Peyer's patch (tissue), 4 donors: ENCODE measurements around the gene PPP2R2C. TPM values are rescaled to one million over a fixed set of nuclear protein-coding genes. Genes with fewer than 3 reads are reported as not detected.

Experiments used
- DNase-seq, 3 donors: peaks; one replicate each; pipeline ENCODE4 v3.0.0-alpha.2; 2017 to 2019
- H3K27ac ChIP-seq, 4 donors: fragments of 200-600 bp; sonication (generic); one replicate each; pipeline ENCODE4 v1.5.1; 2016 to 2019
- H3K27me3 ChIP-seq, 2 donors: fragments of 200-600 bp; sonication (generic); one replicate each; pipeline ENCODE4 v1.5.1; 2019
- H3K36me3 ChIP-seq, 3 donors: fragments of 200-600 bp; sonication (generic); one replicate each; pipeline ENCODE4 v1.5.1; 2016 to 2019
- H3K4me1 ChIP-seq, 4 donors: fragments of 200-600 bp; sonication (generic); one replicate each; pipeline ENCODE4 v1.5.1; 2016 to 2019
- H3K4me3 ChIP-seq, 4 donors: fragments of 200-600 bp; sonication (generic); 1 replicate in 3 of 4; 2 replicates in 1 of 4; pipeline ENCODE4 v1.5.1; 2016 to 2019; ENCODE audit warnings: mild to moderate bottlenecking in 1 of 4
- H3K9me3 ChIP-seq, 4 donors: fragments of 200-600 bp; sonication (generic); one replicate each; pipeline ENCODE4 v1.5.1; 2016 to 2019; ENCODE audit warnings: mild to moderate bottlenecking in 1 of 4
- CTCF ChIP-seq, 6 experiments: fragments of 450-650 bp in 4 of 6; fragments of 200-600 bp in 2 of 6; sonication (generic) in 1 of 6; IDR thresholded peaks; one replicate each; pipeline ENCODE4 v1.5.1; 2017 to 2019; ENCODE audit warnings: antibody characterized with exemption in 6 of 6, mild to moderate bottlenecking in 3 of 6, moderate library complexity in 1 of 6
- POLR2A ChIP-seq, 2 donors: fragments of 450-650 bp; IDR thresholded peaks; one replicate each; pipeline ENCODE4 v1.5.1; 2017; ENCODE audit warnings: antibody characterized with exemption in 2 of 2, mild to moderate bottlenecking in 2 of 2, moderate library complexity in 2 of 2
- total RNA-seq, 4 donors: library from RNA; depleted of rRNA; stranded (reverse); fragments of >200 nt; gene quantifications; one replicate each; pipeline ENCODE4 v1.1.0, GENCODE V29; 2016

The PPP2R2C gene
- total RNA-seq, 4 donors from 2014 or later, result 0.27 to 4.1 TPM; not detected in 2

GRCh38 chr4:6273661-6273990, 198.8 kb downstream of the PPP2R2C start:
- Histone ChIP-seq H3K27ac (peak overlapping the region in 2 of 4 donors; percentile 59 to 88), H3K36me3 (no peaks in the 10 kb centered on the region), H3K4me1 (peaks cover 0 to 70% (median 9%) of the 10 kb centered on the region in 4 donors), H3K27me3 (no peaks in the 10 kb centered on the region), H3K4me3 (no peak overlapping the region), H3K9me3 (no peaks in the 10 kb centered on the region)
- no peak for DNase-seq
- TF ChIP-seq POLR2A (IDR thresholded peaks at IDR 0.05), result no peak
- TF ChIP-seq CTCF (IDR thresholded peaks at IDR 0.05), result no peak

GRCh38 chr4:6272863-6273660, 199.4 kb downstream of the PPP2R2C start:
- H3K27ac ChIP-seq, result peak overlapping the region in 3 of 4 donors; percentile 52 to 88 (median 59)
- H3K4me3 ChIP-seq, result no peak overlapping the region
- H3K36me3 ChIP-seq, result no peaks in the 10 kb centered on the region
- no peak for DNase-seq
- no peaks in the 10 kb centered on the region for H3K9me3 ChIP-seq
- no peaks in the 10 kb centered on the region for H3K27me3 ChIP-seq
- TF ChIP-seq CTCF (IDR thresholded peaks at IDR 0.05), result no peak
- no peak for TF ChIP-seq POLR2A (IDR thresholded peaks at IDR 0.05)
- peaks cover 0 to 64% (median 4%) of the 10 kb centered on the region in 4 donors for H3K4me1 ChIP-seq

- Histone ChIP-seq H3K4me3 (peak overlapping the region in 1 of 4 donors; percentile 19), H3K4me1 (peaks cover 0 to 52% (median 3%) of the 10 kb centered on the region in 4 donors)
- DNase-seq, result no peak
Observed at GRCh38 chr4:6271701-6272465, 200.5 kb downstream of the PPP2R2C start.

GRCh38 chr4:6271206-6271605, 201.2 kb downstream of the PPP2R2C start:
- TF ChIP-seq CTCF (IDR thresholded peaks at IDR 0.05) (no peak), POLR2A (IDR thresholded peaks at IDR 0.05) (no peak)
- peaks cover 0 to 47% (median 3%) of the 10 kb centered on the region in 4 donors for H3K4me1 ChIP-seq
- H3K4me3 ChIP-seq, result peak overlapping the region in 2 of 4 donors; percentile 19 to 97
- no peak for DNase-seq
- no peaks in the 10 kb centered on the region for H3K36me3 ChIP-seq
- peak overlapping the region in 3 of 4 donors; percentile 52 to 88 (median 85) for H3K27ac ChIP-seq
- no peaks in the 10 kb centered on the region for H3K9me3 ChIP-seq
- no peaks in the 10 kb centered on the region for H3K27me3 ChIP-seq

More at GRCh38 chr4:6271701-6272465, 200.5 kb downstream of the PPP2R2C start:
- peak overlapping the region in 3 of 4 donors; percentile 52 to 88 (median 85) for H3K27ac ChIP-seq
- H3K36me3 ChIP-seq, result no peaks in the 10 kb centered on the region
- no peaks in the 10 kb centered on the region for H3K27me3 ChIP-seq
- no peaks in the 10 kb centered on the region for H3K9me3 ChIP-seq
- TF ChIP-seq POLR2A (IDR thresholded peaks at IDR 0.05) (no peak), CTCF (IDR thresholded peaks at IDR 0.05) (no peak)

GRCh38 chr4:6270636-6271121, 201.7 kb downstream of the PPP2R2C start:
- H3K4me3 ChIP-seq, result peak overlapping the region; percentile 91 to 99 (median 96)
- peaks cover 0 to 42% (median 3%) of the 10 kb centered on the region in 4 donors for H3K4me1 ChIP-seq
- DNase-seq, result peak in 1 of 3 donors; percentile 63
- TF ChIP-seq CTCF (IDR thresholded peaks at IDR 0.05) (no peak), POLR2A (IDR thresholded peaks at IDR 0.05) (no peak)
- H3K36me3 ChIP-seq, result no peaks in the 10 kb centered on the region
- no peaks in the 10 kb centered on the region for H3K9me3 ChIP-seq
- peak overlapping the region; percentile 65 to 88 (median 82) for H3K27ac ChIP-seq
- no peaks in the 10 kb centered on the region for H3K27me3 ChIP-seq

Other genes with a start within 250 kb of the PPP2R2C start
- 10 to 100 TPM in 3 of 4 donors, 1 to 10 TPM in 1; 10.0 to 39.6 (median 30.0) TPM for gene WFS1, start 202.8 kb downstream of the PPP2R2C start, total RNA-seq
- gene MAN2B2, start 102.6 kb upstream of the PPP2R2C start, total RNA-seq, result 10 to 100 TPM; 23.1 to 41.2 (median 32.5) TPM
- 100 to 1,000 TPM; 116 to 338 (median 155) TPM for gene MRFAP1, start 168.1 kb upstream of the PPP2R2C start, total RNA-seq
- 1 to 10 TPM in 2 of 4 donors, not detected in 2; 1.5 to 3.3 TPM for gene S100P, start 221.3 kb upstream of the PPP2R2C start, total RNA-seq
- gene MRFAP1L1, start 237.3 kb upstream of the PPP2R2C start, total RNA-seq, result 10 to 100 TPM; 34.9 to 61.1 (median 37.4) TPM
- 10 to 100 TPM; 20.0 to 20.6 (median 20.2) TPM for gene BLOC1S4, start 243.6 kb upstream of the PPP2R2C start, total RNA-seq